GM12801 (cell line): ENCODE data around the gene BLACAT1.

Experiments
- CTCF ChIP-seq: IDR thresholded peaks from one replicate; pipeline ENCODE4 v1.5.1; 2011; ENCODE audit warnings: control low read depth; ENCODE audit not compliant: insufficient read length; ENCODE audit errors: extremely low read depth

The BLACAT1 gene

GRCh38 chr1:205434738-205435137 lies 21.1 kb downstream of the BLACAT1 start:
- no peak for TF ChIP-seq CTCF

GRCh38 chr1:205432116-205432515 lies 23.7 kb downstream of the BLACAT1 start:
- TF ChIP-seq CTCF: no peak

GRCh38 chr1:205430696-205431305 lies 25.0 kb downstream of the BLACAT1 start:
- no peak for TF ChIP-seq CTCF

- TF ChIP-seq CTCF: no peak
Observed at GRCh38 chr1:205429762-205430695, 25.8 kb downstream of the BLACAT1 start.

- no peak for TF ChIP-seq CTCF
Observed at GRCh38 chr1:205424901-205425600, 30.8 kb downstream of the BLACAT1 start.

GRCh38 chr1:205423814-205424399 lies 31.9 kb downstream of the BLACAT1 start:
- no peak for TF ChIP-seq CTCF
